B cell (primary cell): Measurements from ENCODE around the gene NTN1. TPM values are rescaled to one million over a fixed set of nuclear protein-coding genes. Genes with fewer than 3 reads are reported as not detected.

Experiments
- ATAC-seq: fragments of 200-7000 bp; cut with Tn5 transposase; one replicate; pipeline ENCODE4 v1.10.0; 2021; ENCODE audit warnings: low read depth, mild to moderate bottlenecking, moderate number of reproducible peaks, moderate library complexity
- CTCF ChIA-PET: fragments of 350-600 bp; sonication (Branson Sonifier 250); formaldehyde crosslinking; loops from one replicate; lab custom pipeline; 2021; ENCODE audit warnings: antibody characterized with exemption, inconsistent platforms; lab: Charles Lee
- POLR2A ChIA-PET: fragments of 350-600 bp; sonication (Branson Sonifier 250); formaldehyde crosslinking; loops from one replicate; lab custom pipeline; 2021; ENCODE audit warnings: antibody characterized with exemption; lab: Charles Lee
- DNase-seq: peaks from one replicate; pipeline ENCODE4 v3.0.0; 2013
- H2AFZ ChIP-seq: 2 replicates; pipeline ENCODE4 v1.6.1; 2012; ENCODE audit warnings: mild to moderate bottlenecking, low read depth, low read length; ENCODE audit not compliant: insufficient read depth, poor library complexity, severe bottlenecking
- H3K27ac ChIP-seq, 2 donors: 1 replicate in 1 of 2; 2 replicates in 1 of 2; pipeline ENCODE4 v1.5.1; 2012 to 2013; ENCODE audit warnings: low read length in 2 of 2, mild to moderate bottlenecking in 2 of 2, moderate library complexity in 1 of 2
- H3K27me3 ChIP-seq, 4 experiments: fragments of 200-600 bp in 1 of 4; sonication (generic) in 1 of 4; replicated peaks in 1 of 4; 1 replicate in 2 of 4; 2 replicates in 2 of 4; pipeline versions ENCODE4 v1.6.1 to v1.7.0; 2013 to 2016; ENCODE audit warnings: low read length in 3 of 4, mild to moderate bottlenecking in 2 of 4, mixed read lengths in 1 of 4, moderate library complexity in 1 of 4; ENCODE audit not compliant: insufficient read depth in 4 of 4, control insufficient read depth in 3 of 4; ENCODE audit errors: control extremely low read depth in 1 of 4
- H3K36me3 ChIP-seq, 2 experiments: replicated peaks in 1 of 2; 1 replicate in 1 of 2; 2 replicates in 1 of 2; pipeline versions ENCODE4 v1.6.1 to v1.7.1; 2013; ENCODE audit warnings: low read length in 1 of 2; ENCODE audit not compliant: insufficient read depth in 2 of 2, control insufficient read depth in 1 of 2; ENCODE audit errors: control extremely low read depth in 1 of 2, extremely low read depth in 1 of 2
- H3K4me1 ChIP-seq, 2 donors: fragments of 200-600 bp in 1 of 2; sonication (generic) in 1 of 2; 1 replicate in 1 of 2; 2 replicates in 1 of 2; pipeline versions ENCODE4 v1.5.1 to v1.6.1; 2013 to 2017; ENCODE audit warnings: low read length in 2 of 2; ENCODE audit not compliant: control insufficient read depth in 2 of 2, insufficient read depth in 2 of 2
- H3K4me2 ChIP-seq: replicated peaks from 2 replicates; pipeline ENCODE3; 2012; ENCODE audit warnings: mild to moderate bottlenecking, low read depth, low read length; ENCODE audit not compliant: poor library complexity, severe bottlenecking
- H3K4me3 ChIP-seq, 5 experiments: fragments of 200-600 bp in 1 of 5; sonication (generic) in 1 of 5; 1 replicate in 3 of 5; 2 replicates in 2 of 5; pipeline versions ENCODE4 v1.5.1 to v1.7.0; 2011 to 2016; ENCODE audit warnings: low read length in 4 of 5, mild to moderate bottlenecking in 4 of 5, low read depth in 2 of 5, control low read depth in 1 of 5, moderate library complexity in 1 of 5; ENCODE audit not compliant: insufficient read depth in 1 of 5; ENCODE audit errors: control extremely low read depth in 1 of 5, extremely low read depth in 1 of 5
- H3K79me2 ChIP-seq: fragments of 200-600 bp; sonication (generic); one replicate; pipeline ENCODE4 v1.6.0; 2016; ENCODE audit warnings: low read length; ENCODE audit not compliant: control insufficient read depth, insufficient read depth
- H3K9ac ChIP-seq: fragments of 200-600 bp; sonication (generic); 2 replicates; pipeline ENCODE4 v1.6.1; 2017; ENCODE audit warnings: mild to moderate bottlenecking, low read length, moderate library complexity
- H3K9me3 ChIP-seq, 3 donors: one replicate each; pipeline versions ENCODE4 v1.6.1 to v1.7.1; 2013; ENCODE audit warnings: low read length in 2 of 3; ENCODE audit not compliant: control insufficient read depth in 2 of 3, insufficient read depth in 1 of 3; ENCODE audit errors: control extremely low read depth in 1 of 3
- H4K20me1 ChIP-seq: 2 replicates; pipeline ENCODE4 v1.6.0; 2012; ENCODE audit warnings: mild to moderate bottlenecking, low read length; ENCODE audit not compliant: insufficient read depth, control insufficient read depth, poor library complexity, severe bottlenecking
- H3K27ac Mint-ChIP-seq: one replicate; pipeline ENCODE4 v1.8.0; 2021; ENCODE audit warnings: mixed read lengths
- H3K27me3 Mint-ChIP-seq: one replicate; pipeline ENCODE4 v1.8.0; 2021; ENCODE audit warnings: mixed read lengths
- H3K4me1 Mint-ChIP-seq: one replicate; pipeline ENCODE4 v1.8.0; 2021; ENCODE audit warnings: mixed read lengths
- H3K4me3 Mint-ChIP-seq: one replicate; pipeline ENCODE4 v1.8.0; 2021; ENCODE audit warnings: mixed read lengths
- H3K9me3 Mint-ChIP-seq: one replicate; pipeline ENCODE4 v1.8.0; 2022; ENCODE audit warnings: mixed read lengths; ENCODE audit not compliant: insufficient read depth
- CTCF ChIP-seq: fragments of 200-600 bp; IDR thresholded peaks from one replicate; pipeline ENCODE4 v1.8.0; 2022; ENCODE audit warnings: antibody characterized with exemption, mild to moderate bottlenecking
- EZH2 ChIP-seq: IDR thresholded peaks from 2 replicates; pipeline ENCODE4 v1.6.1; 2012; ENCODE audit warnings: borderline replicate concordance, low read depth, mild to moderate bottlenecking, moderate library complexity, low read length; ENCODE audit not compliant: insufficient read depth, poor library complexity, severe bottlenecking
- WGBS: methylation state at CpG from one replicate; pipeline ENCODE4 v1.1.5; 2013; ENCODE audit warnings: missing lambda C conversion rate; ENCODE audit not compliant: insufficient coverage; 5-methylcytosine and 5-hydroxymethylcytosine counted together
- intact Hi-C: fragments of 100-400 bp; cut with micrococcal nuclease; formaldehyde crosslinking; loops from one replicate; pipeline ENCODE4 v1.10.0; 2022
- polyA plus RNA-seq: library from polyadenylated mRNA; depleted of rRNA; stranded (reverse); fragments of >200 nt; gene quantifications from 2 replicates; pipeline ENCODE4 v1.2.3, GENCODE V29; 2012
- total RNA-seq, 2 donors: library from RNA; stranded (reverse); fragments of 120-200 nt in 1 of 2; gene quantifications; 1 replicate in 1 of 2; 2 replicates in 1 of 2; pipeline versions ENCODE4 v1.2.3 to v1.2.4, GENCODE V29; 2013 to 2022

The NTN1 gene
- total and polyA plus RNA-seq, 2 donors (not counting 1 experiment from before 2014, with no cell fraction given), result 0.10 to 0.25 TPM

- no peak for ATAC-seq
- ChIA-PET CTCF (interaction anchor here (0.5 to 1.9 kb wide), 2 partner anchors 20 to 24 kb away, joined by 5 read pairs; no protein-coding TSS in a partner anchor), POLR2A (no interaction called here)
- no peak for TF ChIP-seq CTCF
- TF ChIP-seq EZH2, result no peak
- peak overlapping the region; percentile 67 for H3K9ac ChIP-seq
- peaks cover 5% of the 10 kb centered on the region for H4K20me1 ChIP-seq
- Mint-ChIP-seq H3K27ac (peak overlapping the region; percentile 77), H3K9me3 (no peaks in the 10 kb centered on the region), H3K4me1 (peaks cover 26% of the 10 kb centered on the region), H3K27me3 (peaks cover 39% of the 10 kb centered on the region), H3K4me3 (peak overlapping the region; percentile 93)
- H3K27ac ChIP-seq, result no peak overlapping the region
- DNase-seq, result peak; percentile 63
- H3K27me3 ChIP-seq, result peaks cover 1 to 57% (median 38%) of the 10 kb centered on the region in 4 experiments
- H3K4me3 ChIP-seq, result peak overlapping the region; percentile 1 to 69 (median 63)
- H3K9me3 ChIP-seq, result peaks cover 0 to 12% (median 0%) of the 10 kb centered on the region in 3 donors
- 8% methylated on average over 106 of the region's 106 CpGs for WGBS
- H3K4me2 ChIP-seq, result peak overlapping the region; percentile 84
- H3K36me3 ChIP-seq, result no peaks in the 10 kb centered on the region
- H2AFZ ChIP-seq, result peak overlapping the region; percentile 59
- intact Hi-C loops, result no loop called here
- H3K79me2 ChIP-seq, result no peaks in the 10 kb centered on the region
- peaks cover 26 to 27% of the 10 kb centered on the region in 2 donors for H3K4me1 ChIP-seq
Measured at GRCh38 chr17:9022573-9023391, 1.5 kb downstream of the NTN1 start.
